GM21737 (cell line): ENCODE results near the gene IFNA17.
"Not testable (repeated sequence)": the region's sequence is repeated elsewhere in the genome, so short reads cannot be mapped to it uniquely, and the experiment has no call there.

Source experiments
- ATAC-seq: cut with Tn5 transposase; IDR thresholded peaks from one replicate; pipeline ENCODE4 v1.9.1; 2021; ENCODE audit warnings: mild to moderate bottlenecking, moderate library complexity; ENCODE audit not compliant: unreplicated experiment

Gene IFNA17

DNA sequence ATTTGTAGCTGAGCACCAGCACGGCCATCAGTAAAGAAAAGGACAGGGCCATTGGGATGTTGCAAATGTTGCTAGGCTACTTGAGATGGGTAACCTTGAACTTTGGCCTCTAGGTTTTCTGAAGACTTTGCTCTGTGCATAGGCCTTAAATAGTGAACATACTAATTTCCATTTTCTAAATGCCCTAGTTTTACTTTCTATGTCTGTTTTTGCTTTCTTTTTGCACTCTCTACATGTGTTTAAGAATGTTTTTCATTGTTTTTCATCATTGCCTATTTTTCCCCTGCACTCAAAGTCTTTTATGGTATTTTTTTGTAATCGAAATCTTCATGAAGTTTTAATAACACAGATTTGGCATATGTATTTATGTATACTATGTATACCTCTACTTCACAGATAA, at the start of gene IFNA17:
Gene IFNA17 (minus strand): TSS at position 101 of the 400 bp plus-strand sequence. CDS start 49 bp downstream, at position 52.
- no peak for ATAC-seq

DNA sequence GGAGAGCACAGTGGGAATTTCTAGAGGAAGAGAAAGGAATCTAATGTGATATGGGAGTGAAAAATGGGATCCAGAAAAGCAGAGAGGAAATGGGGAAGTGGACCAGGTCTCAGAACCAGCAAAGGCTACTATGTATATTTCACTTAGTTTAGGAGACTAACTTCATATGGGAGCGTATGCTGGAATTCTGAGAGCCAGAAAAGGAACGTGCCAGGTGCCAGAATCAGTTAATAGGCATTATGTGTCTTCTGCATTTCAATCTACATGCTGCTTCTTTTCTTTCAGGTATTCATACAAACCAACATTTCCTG, 40.3 kb upstream of the IFNA17 start:
- ATAC-seq = no peak

DNA sequence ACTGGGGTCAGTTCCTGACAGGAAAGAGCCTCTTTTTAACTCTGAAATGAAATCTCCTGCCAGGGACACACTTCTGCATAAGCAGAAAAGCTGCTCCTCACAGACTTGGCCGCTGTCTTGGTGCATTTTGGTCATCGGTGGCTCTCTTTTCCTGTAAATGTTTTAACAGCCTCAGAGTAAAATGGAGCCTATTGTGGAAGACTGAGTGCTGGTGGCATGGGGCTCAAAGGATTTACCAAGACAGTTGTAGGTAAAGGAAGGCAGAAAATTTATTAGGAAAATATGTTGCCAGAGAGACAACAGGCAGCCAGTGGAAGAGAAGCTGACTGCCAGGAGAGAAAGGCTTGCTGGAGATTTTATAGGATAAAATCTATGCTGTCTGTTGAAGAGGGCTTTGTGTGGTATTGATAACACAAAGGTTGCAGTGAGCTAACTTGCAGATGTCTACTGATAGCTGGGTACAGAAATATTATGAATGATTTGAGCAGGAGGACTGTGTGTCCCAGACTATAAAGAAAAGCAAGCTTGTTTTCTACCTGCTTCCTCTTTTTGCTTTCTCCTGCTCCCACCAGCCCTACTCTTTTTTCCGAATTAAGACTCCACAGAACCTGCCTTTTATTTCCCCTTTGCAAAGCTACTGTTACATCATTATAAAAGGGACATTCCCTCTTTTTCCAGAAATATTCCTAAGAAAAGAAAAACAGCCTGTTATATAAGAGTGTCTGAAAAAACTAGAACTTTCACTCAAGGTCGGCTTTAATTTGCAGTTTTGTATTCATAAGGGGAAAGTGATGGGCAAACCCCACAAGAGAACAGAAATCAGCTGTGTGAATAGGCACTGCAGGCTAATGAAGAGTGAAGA, 39.7 kb upstream of the IFNA17 start:
- ATAC-seq = peak; percentile 52

GRCh38 chr9:21266733-21267484, 38.9 kb upstream of the IFNA17 start:
- peak; percentile 53 for ATAC-seq

GRCh38 chr9:21265421-21266189, 37.6 kb upstream of the IFNA17 start:
- ATAC-seq = no peak

- ATAC-seq = no peak
These were observed 27.7 kb upstream of the IFNA17 start for GRCh38 chr9:21255538-21256212.

GRCh38 chr9:21252721-21253547, 24.9 kb upstream of the IFNA17 start:
- ATAC-seq = peak; percentile 70

DNA sequence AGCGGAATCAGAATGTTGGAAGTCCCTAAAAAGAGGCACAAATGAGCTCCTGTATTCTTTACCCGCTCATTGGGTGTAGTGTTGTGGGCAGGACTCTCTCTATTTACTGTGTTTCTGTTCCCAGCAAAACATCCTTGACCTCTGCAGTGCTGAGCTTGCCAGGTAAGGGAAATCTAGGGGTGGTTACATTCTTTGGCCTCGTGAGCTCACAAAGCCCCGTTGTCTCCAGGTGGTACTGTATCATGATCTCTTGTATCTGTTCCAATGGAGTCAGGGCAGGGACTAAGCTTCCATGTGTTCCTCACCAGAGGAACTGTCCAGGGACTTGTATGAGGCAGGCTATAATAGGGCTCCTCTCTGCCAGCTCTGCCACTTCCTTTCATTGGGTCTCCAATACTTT, 23.6 kb upstream of the IFNA17 start:
- ATAC-seq = no peak

GRCh38 chr9:21251190-21251589, 23.2 kb upstream of the IFNA17 start:
- no peak for ATAC-seq

- ATAC-seq = no peak
These were observed 16.8 kb upstream of the IFNA17 start for GRCh38 chr9:21244836-21245235.

DNA sequence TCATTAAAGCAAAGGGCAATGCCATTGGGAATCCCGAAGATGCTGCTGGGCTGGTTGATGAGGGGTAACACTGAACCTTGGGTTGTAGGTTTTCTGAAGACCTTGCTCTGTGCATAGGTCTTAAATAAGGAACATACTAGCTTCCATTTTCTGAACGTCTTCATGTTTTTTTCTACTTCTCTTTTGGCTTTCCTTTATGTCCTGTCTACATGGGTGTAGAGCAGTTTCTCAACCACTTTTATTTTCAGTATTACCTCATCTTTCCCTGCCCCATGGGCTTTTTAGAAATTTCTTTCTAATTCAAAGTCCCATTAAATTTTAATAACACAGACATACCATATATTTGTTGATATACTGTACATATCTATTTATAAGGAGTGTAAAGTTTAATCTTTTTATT, 11.9 kb upstream of the IFNA17 start, which contains the start of gene IFNA14:
Gene IFNA14 (minus strand): TSS at position 95 of the 400 bp plus-strand sequence. CDS start 70 bp downstream, at position 25.
- no peak for ATAC-seq

GRCh38 chr9:21236360-21236714, 8.3 kb upstream of the IFNA17 start:
- peak; percentile 26 for ATAC-seq

GRCh38 chr9:21235468-21236359, 7.7 kb upstream of the IFNA17 start:
- peak; percentile 86 for ATAC-seq

GRCh38 chr9:21234153-21234687, 6.2 kb upstream of the IFNA17 start:
- ATAC-seq = no peak

DNA sequence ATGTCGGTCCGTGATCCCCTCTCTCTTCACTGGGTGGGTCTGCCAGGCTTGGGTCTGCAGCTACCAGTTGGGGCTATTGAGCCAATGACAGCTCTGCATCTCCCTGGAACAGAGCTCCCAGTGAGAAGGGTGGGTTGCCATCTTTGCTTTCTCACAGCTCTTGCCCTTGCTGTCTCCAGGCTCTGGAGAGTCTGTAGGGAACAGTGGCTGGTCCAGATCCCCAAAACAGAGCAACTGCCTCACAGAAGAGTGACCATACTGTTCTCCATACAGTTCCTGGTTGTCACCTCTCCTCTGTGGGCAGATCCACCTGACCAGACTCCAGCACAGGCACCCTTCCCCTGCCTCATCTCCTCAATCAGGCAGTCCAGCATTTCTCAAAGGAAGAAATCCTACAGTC, 5.2 kb upstream of the IFNA17 start:
- no peak for ATAC-seq

DNA sequence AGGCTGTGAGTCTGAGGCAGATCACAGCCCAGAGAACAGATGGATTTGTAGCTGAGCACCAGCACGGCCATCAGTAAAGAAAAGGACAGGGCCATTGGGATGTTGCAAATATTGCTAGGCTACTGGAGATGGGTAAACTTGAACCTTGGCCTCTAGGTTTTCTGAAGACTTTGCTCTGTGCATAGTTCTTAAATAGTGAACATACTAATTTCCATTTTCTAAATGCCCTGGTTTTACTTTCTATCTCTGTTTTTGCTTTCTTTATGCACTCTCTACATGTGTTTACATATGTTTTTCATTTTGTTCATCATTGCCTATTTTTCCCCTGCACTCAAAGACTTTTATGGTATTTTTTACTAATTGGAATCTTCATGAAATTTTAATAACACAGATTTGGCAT, 10.8 kb downstream of the IFNA17 start, which contains the start of gene IFNA16:
Gene IFNA16 (minus strand): TSS at position 101 of the 400 bp plus-strand sequence. CDS start 6 bp downstream, at position 95.
- not testable (repeated sequence) for ATAC-seq

DNA sequence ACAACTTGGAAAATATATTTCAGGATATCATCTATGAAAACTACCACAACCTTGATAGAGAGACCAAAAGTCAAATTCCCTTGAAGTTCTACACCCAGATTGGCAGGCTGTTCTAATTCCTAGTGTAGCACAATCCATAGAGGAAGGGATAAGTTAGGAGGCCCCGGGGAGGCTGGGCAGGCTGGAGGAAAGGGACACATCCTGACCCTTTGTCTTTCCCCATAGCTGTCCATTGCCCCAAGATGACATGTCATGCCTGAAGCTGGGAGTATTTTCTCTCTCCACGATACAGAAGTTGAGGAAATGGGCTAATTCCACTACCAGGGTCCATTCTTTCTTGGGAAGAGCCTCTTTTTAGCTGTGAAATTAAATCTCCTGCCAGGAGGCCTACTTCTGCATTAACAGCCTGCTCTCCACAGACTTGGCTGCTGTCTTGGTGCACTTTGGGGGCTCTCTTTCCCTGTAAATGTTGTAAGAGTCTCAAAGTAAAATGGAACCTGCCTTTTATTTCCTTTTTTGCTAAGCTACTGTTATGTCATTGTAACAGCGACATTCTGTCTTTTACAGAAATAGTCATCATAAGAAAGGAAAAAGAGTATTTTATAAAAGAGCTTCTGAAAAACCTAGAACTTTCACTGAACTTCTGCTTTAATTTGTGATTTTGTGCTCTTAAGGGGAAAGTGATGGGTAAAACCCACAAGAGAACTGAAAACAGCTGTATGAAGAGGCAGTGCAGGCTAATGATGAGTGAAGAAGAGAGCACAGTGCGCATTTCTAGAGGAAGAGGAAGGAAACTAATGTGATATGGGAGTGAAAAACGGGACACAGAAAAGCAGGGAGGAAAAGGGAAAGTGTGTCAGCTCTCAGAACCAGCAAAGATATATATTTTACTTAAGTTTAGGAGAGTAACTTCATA, 14.4 kb downstream of the IFNA17 start:
- not testable (repeated sequence) for ATAC-seq
